Endothelial cell (in vitro differentiated cells): Measurements from ENCODE around the gene TENM3. TPM values are rescaled to one million over a fixed set of nuclear protein-coding genes. Genes with fewer than 3 reads are reported as not detected.

Experiments
- DNase-seq: peaks from one replicate; pipeline ENCODE4 v3.0.0; 2021; ENCODE audit warnings: low spot score
- H3K27ac Mint-ChIP-seq: one replicate; pipeline ENCODE4 v1.8.0; 2021; ENCODE audit warnings: mixed read lengths, inconsistent platforms; ENCODE audit not compliant: unreplicated experiment
- H3K27me3 Mint-ChIP-seq: one replicate; pipeline ENCODE4 v1.8.0; 2021; ENCODE audit warnings: mild to moderate bottlenecking, moderate library complexity, mixed read lengths, inconsistent platforms; ENCODE audit not compliant: unreplicated experiment
- H3K36me3 Mint-ChIP-seq: one replicate; pipeline ENCODE4 v1.8.0; 2021; ENCODE audit warnings: mild to moderate bottlenecking, low read depth, mixed read lengths, inconsistent platforms; ENCODE audit not compliant: unreplicated experiment
- H3K4me1 Mint-ChIP-seq: one replicate; pipeline ENCODE4 v1.8.0; 2021; ENCODE audit warnings: mild to moderate bottlenecking, mixed read lengths, inconsistent platforms; ENCODE audit not compliant: unreplicated experiment
- H3K4me3 Mint-ChIP-seq: one replicate; pipeline ENCODE4 v1.8.0; 2021; ENCODE audit warnings: mild to moderate bottlenecking, mixed read lengths, inconsistent platforms; ENCODE audit not compliant: unreplicated experiment
- H3K9me3 Mint-ChIP-seq: one replicate; pipeline ENCODE4 v1.8.0; 2021; ENCODE audit warnings: mixed read lengths, inconsistent platforms; ENCODE audit not compliant: unreplicated experiment
- CTCF ChIP-seq: fragments of 200-600 bp; sonication (generic); IDR thresholded peaks from one replicate; pipeline ENCODE4 v1.5.0; 2021; ENCODE audit warnings: antibody characterized with exemption; ENCODE audit not compliant: unreplicated experiment
- total RNA-seq: library from RNA; stranded (reverse); fragmentation: NEBNext Ultra II Directional; extraction: Animal tissue kit (Norgen Biotek cat#: 25700); gene quantifications from one replicate; pipeline ENCODE4 v1.2.1, GENCODE V29; 2021; ENCODE audit not compliant: unreplicated experiment

TENM3 gene
- total RNA-seq, 1 donor from 2014 or later, result 29.7 TPM

GRCh38 chr4:182729516-182729915 lies 486.3 kb downstream of the TENM3 start:
- TF ChIP-seq CTCF, result no peak
- no peak overlapping the region for H3K27ac Mint-ChIP-seq
- no peaks in the 10 kb centered on the region for H3K4me1 Mint-ChIP-seq
- no peak for DNase-seq
- no peak overlapping the region for H3K4me3 Mint-ChIP-seq
- no peaks in the 10 kb centered on the region for H3K27me3 Mint-ChIP-seq
- H3K9me3 Mint-ChIP-seq, result no peaks in the 10 kb centered on the region
- peaks cover 3% of the 10 kb centered on the region for H3K36me3 Mint-ChIP-seq

DNA sequence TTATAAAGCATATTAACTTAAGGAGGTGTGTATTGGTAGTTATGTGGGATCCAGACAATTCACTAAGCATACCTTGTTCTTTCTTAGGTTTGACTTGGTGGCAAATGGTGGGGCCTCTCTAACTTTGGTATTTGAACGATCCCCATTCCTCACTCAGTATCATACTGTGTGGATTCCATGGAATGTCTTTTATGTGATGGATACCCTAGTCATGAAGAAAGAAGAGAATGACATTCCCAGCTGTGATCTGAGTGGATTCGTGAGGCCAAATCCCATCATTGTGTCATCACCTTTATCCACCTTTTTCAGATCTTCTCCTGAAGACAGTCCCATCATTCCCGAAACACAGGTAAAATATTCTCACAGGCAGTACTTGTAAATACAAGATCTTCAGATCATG lies 487.6 kb downstream of the TENM3 start:
- H3K27ac Mint-ChIP-seq, result no peak overlapping the region
- no peaks in the 10 kb centered on the region for H3K27me3 Mint-ChIP-seq
- no peak overlapping the region for H3K4me3 Mint-ChIP-seq
- H3K4me1 Mint-ChIP-seq, result no peaks in the 10 kb centered on the region
- peaks cover 3% of the 10 kb centered on the region for H3K36me3 Mint-ChIP-seq
- H3K9me3 Mint-ChIP-seq, result no peaks in the 10 kb centered on the region
- no peak for DNase-seq
- TF ChIP-seq CTCF, result no peak

GRCh38 chr4:182736207-182736606 lies 493.0 kb downstream of the TENM3 start:
- peaks cover 3% of the 10 kb centered on the region for H3K36me3 Mint-ChIP-seq
- H3K9me3 Mint-ChIP-seq, result no peaks in the 10 kb centered on the region
- no peak overlapping the region for H3K27ac Mint-ChIP-seq
- H3K4me1 Mint-ChIP-seq, result no peaks in the 10 kb centered on the region
- no peak for DNase-seq
- TF ChIP-seq CTCF, result no peak
- H3K4me3 Mint-ChIP-seq, result no peak overlapping the region
- H3K27me3 Mint-ChIP-seq, result peaks cover 2% of the 10 kb centered on the region

GRCh38 chr4:182738283-182739047 lies 495.3 kb downstream of the TENM3 start:
- no peak for TF ChIP-seq CTCF
- H3K4me3 Mint-ChIP-seq, result no peak overlapping the region
- peaks cover 2% of the 10 kb centered on the region for H3K27me3 Mint-ChIP-seq
- no peak for DNase-seq
- H3K9me3 Mint-ChIP-seq, result no peaks in the 10 kb centered on the region
- no peak overlapping the region for H3K27ac Mint-ChIP-seq
- H3K4me1 Mint-ChIP-seq, result no peaks in the 10 kb centered on the region
- H3K36me3 Mint-ChIP-seq, result peaks cover 3% of the 10 kb centered on the region

DNA sequence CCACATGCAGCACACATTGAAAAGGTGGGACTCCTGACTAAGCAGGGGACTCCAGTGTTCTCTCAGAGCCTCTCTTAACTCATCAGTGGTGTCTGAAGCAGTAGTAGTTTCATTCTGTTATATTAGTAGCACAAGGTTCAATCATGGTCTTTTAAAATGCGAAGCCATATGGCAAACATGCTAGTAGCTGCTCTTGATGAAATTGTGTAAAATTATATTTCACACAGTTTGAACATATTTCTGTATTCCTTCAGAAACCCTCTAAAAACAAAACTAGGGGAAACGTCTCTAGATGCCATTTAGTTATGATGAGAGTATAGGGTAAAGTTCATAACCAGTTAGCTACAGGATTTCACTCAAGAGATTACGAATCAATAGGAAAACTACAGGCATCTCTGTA lies 497.1 kb downstream of the TENM3 start:
- TF ChIP-seq CTCF, result no peak
- no peaks in the 10 kb centered on the region for H3K36me3 Mint-ChIP-seq
- no peak overlapping the region for H3K27ac Mint-ChIP-seq
- H3K4me3 Mint-ChIP-seq, result no peak overlapping the region
- no peak for DNase-seq
- H3K9me3 Mint-ChIP-seq, result no peaks in the 10 kb centered on the region
- H3K4me1 Mint-ChIP-seq, result no peaks in the 10 kb centered on the region
- peaks cover 2% of the 10 kb centered on the region for H3K27me3 Mint-ChIP-seq
